LoVo (cell line): ENCODE results near the gene VAC14.

ENCODE experiments used
- DNase-seq: peaks from one replicate; pipeline ENCODE4 v3.0.0-alpha.2; 2016; ENCODE audit warnings: low spot score

Gene VAC14

DNA sequence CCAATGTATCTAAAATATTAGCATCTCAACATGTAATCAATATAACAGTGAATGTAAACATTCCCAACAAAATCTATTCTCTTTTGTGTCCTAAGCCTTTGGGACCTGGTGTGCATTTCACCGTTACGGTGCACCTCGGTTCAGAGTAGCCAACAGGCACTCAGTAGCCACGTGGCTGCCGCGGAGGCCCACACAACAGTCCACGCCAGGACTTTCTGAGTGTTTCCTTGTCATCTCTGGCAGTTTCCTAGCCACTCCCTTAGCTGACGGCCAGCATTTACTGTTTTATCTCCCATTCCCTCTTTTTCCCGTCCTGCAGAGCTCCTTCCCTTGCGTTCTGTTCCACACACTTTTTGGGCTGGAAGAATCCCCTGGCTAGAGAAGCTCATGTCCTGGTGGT is 36.3 kb downstream of the VAC14 start:
- no peak for DNase-seq

DNA sequence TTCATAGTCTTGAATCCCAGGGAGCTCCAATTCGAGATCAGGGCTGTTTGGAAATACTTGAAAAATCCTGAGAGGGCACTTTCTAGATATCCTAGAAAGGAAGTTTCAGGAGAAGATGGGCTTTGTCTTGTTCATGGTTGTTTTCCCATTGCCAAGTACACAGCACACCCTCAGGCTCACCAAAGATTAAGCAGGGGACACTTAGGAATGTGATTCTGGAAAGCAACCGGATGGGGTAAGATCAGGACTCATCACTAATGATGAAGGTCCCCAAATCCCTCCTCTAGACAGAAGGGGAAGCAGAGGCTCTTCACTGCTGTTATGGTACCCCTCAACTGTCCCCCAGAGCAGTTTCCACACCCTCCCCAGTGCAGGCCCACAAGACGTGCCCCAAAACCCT is 40.7 kb downstream of the VAC14 start:
- DNase-seq: no peak

DNA sequence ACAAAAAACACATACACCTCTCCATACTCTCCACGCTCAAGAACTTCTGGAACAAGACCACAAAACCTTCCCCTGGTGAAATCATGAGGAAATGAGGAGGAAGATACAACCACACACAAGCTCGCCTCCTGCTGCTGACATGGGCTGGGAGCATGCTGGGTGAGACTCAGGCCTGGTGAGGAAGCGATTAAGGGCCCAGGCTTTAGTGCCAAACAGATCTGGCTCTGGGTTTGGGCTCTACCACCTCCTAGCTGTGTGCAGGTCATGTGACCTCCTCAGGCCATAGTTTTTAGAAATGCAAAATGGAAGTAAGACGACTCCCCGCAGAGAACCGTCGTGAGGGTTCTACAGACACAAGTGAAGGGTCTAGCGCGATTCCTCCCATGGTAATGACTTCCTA is 41.3 kb downstream of the VAC14 start:
- DNase-seq: no peak

DNA sequence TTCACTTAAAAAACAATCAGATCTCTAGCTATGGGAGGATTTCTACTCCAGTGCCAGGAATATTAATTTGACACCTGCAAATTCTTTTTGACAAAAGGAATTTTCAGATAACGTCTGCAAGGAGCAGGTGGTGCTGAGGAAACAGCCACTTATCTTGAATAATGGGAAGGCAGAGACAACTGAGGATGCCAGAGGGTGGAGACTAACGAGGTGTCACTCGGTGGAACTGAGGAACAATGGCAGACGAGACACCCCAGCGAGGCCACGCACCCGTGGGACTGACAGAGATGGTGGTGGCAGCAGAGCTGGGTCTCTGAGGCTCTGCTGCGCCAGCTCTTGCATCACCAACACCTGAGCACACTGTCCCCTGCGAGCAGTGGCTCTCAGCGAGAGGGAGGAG is 42.2 kb downstream of the VAC14 start:
- no peak for DNase-seq

DNA sequence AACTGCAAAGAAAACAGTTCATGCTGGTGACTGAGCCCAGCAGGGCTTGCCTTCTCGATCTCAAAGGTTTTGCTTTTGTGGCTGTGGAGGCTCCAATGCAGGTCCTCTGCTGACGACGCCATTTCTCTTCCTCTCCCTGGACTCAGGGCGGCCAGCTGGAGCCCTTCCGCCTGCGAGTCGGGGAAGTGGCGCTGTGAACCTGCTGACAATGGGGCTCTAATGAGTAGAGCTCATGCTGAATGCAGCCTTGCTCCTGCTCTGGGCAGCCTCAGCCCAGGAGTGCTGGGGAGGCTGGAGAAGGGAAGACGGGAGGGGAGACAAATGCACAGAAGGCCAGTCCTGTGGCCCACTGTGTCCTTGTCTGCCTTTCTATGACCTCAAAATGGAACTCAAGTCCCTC is 43.8 kb downstream of the VAC14 start:
- DNase-seq: no peak

DNA sequence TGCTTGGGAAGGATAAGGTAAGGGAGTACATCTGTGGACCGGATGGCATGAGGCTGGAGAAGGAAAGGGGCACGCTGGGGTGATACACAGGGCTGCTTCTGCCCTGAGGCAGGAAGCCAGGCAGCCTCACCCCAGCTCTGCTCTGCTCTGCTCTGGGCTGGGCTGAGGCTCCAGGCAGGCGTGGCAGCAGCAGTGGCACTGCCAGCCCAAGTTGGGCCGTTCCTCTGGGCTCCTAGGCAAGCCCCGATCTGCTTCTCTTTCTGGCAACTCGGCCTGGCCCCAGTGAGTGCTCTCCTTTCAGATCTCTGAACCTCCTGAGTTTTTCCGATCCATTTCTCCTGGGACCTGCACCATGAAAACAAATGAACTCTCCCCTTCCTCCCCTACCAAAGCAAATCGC is 44.9 kb downstream of the VAC14 start:
- no peak for DNase-seq

DNA sequence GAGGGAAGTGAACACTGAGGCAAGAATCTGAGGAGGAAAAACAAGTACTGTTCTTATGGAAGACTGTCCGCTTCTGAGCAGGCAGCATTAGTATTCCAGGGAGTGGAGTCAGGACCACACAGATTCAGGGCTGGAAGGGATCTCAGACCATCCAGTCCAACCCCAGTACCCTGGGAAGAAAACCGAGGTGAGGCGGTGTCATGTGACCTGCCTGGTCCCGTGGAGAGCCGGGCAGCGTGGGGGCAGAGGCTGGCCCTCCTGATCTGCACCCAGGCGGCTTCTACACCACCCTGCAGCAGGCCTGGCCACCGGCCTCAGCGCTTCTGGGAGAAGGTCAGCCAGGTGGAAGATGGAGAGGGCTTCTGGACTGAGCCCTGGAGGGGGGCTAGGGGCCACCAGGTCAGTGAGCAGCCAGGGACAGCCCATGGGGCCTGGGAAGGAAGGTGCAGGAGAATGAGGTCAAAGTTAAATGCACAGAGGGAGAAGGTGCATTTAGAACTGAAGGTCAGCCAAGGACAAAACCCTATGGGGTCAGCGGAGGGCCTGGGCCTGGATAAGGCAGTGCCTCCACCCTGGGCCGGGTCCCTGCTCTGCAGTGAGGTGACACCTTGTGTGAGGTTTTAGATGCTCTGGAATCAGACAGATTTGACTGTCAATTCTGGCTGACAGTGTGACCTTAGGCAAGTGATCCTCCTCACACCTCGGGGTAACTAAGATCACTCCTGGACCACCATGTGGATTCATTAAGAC is 45.9 kb downstream of the VAC14 start:
- DNase-seq: no peak

DNA sequence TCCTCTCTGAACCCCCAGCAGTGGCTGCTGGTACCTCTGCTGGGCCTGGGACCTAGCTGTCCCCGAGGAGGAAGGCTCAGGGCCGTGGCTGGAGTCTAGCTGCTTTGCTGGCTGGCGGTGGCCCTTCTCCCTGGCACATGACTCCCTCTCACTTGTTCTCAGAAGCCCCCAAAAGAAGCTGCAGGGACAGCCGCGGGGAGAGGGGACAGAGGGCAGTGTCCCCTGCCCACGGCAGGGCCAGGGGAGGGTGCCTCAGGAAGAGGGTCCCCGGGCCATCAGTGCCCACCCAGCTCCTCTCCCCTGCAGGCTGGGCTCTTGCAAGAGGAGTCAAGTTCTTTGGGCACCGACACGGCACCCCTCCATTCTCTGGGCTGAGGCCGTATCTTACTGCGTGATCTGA is 46.6 kb downstream of the VAC14 start:
- DNase-seq: no peak

DNA sequence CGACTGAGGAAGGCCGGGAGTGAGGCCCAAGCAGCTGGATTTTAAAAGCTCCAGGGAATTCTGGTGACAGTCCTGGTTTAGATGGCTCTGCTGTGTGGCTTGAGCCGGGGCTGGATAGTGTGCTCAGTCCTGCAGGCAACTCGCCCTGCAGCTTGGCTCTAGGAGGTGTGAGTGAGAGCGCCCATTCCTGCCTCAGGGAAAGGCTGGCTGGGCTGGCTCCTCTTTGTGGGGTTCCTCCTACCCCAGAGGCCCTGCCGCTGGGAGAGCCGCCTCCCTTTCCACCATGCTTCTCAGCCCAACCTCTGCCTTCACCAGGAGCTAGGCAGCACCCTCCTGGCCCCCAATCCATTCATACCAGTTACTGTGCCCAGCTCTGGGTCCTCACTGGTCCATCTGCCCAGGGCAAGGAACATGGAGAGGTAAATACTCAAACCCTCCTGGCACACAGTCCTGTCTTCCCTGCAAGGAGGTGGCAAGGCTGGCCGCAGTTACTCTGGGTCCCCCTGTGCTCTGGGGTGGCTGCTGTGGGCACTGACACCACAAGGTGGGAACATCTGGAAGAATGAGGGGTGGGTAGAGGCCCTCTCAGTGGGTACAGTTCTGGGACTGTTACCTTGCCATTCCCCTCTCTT is 47.1 kb downstream of the VAC14 start:
- DNase-seq: no peak

DNA sequence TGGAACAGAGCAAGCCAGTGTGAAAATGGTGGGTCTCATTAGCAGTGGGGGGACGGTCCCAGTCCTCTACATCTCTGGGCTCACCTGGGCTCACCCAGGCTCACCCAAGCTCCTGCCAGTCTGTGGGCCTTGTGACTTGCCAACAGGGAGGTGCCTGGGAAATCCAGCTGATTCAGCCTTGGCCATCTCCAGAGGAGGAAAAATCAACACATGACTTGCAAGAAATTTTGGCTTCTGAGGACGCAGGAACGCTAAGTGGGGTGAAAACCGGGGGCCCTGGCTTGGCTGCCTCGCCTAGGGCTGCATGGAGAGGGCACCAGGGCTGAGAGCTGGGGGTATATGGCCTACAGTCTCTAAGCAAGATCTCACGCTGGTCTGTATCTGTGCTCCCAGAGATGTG is 47.7 kb downstream of the VAC14 start:
- DNase-seq: no peak

DNA sequence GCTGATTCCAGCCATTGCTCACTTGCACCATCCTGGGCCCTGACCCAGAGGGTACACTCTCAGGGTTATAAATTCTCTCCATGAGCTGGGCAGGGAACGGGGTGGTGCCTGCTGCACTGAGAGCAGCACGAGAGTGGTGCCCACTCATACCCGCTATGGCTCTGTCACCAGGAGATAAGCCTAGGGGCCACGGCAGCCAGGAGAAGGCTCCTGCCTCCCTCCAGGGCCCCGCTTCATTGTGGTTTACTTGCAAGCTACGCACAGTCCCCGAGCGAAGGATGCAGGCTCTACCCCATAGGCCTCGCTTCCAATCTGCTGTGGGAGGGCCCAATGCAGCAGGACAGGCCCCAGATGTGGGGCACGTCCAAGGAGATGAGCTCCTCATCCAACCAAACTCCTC is 48.5 kb downstream of the VAC14 start:
- DNase-seq: no peak

DNA sequence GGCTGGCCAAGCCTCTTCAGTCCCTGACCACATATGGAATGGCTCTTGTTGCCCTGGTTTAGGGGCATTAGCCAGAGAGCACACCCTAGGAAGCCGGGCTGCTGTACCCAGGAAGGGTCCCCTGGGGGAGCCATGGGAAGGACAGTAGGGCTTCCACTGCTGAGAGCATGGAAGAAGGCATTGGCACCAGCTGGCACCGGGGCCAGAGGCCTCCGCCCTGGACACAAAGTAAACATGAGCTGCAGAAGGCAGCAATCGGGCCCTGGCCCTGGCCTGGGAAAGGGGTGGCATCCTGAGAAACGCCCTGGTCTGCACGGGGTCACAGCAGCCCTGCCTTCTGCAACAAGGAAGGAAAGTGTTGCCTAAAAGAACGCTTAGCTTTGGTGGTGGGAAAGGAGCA is 49.4 kb downstream of the VAC14 start:
- DNase-seq: no peak

DNA sequence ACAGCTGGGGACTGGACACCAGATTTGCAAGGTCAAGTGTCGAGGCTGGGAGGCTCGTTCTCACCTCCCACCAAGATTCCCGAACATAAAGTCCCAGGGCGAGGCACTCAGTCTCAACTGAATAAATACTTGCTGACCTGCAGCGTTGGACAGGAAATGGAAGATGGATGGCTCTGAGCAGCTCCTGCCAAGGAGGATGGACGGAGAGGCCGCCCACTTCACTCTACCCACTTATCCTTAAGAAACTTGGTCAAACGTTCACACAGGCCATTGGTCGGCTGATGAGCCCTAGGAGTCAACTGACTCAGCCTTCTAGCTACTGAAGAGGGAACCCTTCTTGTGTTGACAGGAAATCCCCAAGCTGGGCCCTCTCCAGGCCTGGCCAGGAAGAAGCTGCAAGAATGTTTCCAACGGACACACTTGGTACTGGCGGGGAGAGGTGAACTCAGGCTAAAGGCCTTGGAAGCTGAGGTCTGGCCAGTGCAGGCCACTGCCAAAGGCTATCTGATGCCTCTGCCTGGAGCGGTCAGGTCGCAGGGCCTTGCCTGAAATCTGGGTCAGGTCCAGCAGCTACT is 50.0 kb downstream of the VAC14 start:
- DNase-seq: no peak

DNA sequence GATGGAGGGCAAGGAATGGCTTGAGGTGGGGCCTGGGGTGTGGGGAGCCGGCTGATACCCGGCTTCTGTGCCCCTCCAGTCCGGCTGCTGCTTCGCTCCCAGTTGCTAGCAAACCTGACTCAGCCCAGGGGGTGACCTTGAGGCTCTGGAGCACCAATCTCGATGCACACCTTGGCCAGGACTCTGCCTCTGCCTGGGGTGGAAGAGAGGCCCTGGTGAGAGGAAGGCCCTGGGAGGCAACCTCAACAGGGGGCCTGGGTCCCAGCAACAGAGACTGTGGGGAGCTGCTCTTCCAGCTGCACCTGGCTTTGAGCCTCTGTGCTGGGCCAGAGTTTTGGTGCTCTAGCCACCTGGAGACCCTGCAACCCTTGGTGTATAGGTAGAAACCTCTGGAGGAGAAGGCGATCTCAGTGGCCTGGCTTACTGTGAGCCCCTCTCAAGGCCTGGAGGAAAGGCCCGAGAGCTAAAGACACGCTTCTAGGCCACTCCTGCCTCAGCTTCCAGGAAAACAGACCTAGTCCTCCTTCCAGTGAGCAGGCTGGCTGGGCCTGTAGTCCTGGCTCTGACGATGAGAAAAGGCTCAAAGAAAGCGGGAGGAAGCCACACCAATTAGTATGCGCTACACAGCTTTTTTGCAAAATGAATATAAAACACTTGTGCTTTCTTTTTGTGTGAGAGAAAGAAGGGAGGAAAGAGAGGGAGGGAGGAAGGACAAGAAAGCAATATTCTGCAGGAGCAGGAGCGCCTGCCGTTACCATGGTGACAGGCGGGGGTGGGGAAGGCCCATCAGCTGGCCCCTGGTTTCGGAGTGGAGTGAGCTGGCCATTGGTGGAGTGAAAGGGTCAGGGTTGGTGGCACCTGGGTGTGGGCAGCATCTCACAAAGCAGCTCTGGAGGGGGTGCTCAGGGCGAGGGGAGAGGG is 51.0 kb downstream of the VAC14 start:
- no peak for DNase-seq

DNA sequence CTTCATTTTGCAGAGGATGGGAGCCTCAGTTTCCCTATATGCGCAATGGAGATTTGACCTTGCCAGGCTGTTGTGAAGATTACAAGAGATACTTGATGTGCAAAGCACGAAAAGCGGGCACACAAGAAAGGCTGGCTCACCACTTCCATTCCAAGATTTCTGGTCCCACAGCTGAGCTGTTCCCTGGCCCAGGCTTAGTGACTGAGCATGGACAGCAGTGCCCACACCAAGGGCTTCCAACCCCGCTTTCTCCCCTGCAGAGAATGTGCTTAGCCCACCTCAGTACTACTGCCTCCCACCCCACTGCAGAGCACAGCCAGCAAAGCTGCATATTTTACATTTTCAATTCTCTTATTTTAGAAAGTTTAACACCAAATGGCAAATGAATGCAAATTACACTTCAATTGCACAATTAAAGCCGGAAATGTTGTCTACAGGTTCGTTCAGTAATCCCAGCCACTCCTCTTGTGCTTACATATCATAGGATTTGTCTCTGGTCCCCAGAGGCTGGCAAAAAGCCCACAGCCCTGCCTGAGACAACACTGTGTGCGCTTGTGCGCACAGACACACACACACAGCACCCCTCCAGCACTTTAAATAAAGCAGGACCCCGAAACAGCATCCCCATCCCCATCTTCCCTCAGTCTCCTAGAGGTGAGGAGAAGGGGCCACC is 51.8 kb downstream of the VAC14 start:
- DNase-seq: no peak

DNA sequence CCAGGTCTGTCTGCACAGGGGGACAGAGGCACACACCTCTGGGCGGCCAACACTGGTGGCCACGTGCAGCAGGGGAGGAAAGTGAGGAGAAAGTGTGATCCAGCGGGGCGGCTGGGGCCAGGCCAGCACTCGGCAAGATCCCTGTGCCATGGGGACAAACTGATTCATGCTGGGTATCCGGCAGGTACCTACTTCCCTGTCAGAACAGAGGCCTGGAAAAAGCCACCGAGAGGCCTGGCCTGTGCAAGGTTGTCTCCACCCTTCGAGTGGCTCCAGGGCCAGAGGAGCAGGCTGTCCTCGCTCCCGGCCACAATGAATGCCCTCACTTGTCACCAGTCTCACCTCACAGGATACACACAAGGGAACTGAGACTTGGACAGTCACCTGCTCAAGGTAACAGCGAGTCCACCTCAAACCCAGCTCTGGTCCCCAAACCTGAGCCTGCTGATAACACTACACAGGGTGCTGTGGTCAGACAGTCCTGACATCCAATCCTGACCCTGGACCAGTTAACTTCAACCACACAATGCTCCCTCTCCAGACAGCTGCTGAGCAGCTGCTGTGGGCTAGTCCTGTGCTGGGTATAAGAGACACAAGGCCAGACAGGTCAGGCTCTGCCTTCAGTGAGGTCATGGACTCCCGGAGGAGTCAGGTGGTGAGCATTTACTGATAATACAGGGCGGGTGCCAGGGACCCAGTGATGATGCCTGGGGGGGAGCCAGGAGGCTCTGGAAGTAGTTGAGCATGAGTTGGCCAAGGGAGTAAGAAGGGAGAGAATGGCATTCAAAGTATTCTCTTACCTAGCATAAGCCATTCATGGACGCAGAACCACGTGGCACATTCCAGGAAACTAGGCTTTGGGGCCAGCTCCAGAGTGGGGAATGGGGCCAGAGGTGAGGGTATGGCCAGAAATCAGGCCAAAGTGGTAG is 53.0 kb downstream of the VAC14 start:
- peak; percentile 36 for DNase-seq

DNA sequence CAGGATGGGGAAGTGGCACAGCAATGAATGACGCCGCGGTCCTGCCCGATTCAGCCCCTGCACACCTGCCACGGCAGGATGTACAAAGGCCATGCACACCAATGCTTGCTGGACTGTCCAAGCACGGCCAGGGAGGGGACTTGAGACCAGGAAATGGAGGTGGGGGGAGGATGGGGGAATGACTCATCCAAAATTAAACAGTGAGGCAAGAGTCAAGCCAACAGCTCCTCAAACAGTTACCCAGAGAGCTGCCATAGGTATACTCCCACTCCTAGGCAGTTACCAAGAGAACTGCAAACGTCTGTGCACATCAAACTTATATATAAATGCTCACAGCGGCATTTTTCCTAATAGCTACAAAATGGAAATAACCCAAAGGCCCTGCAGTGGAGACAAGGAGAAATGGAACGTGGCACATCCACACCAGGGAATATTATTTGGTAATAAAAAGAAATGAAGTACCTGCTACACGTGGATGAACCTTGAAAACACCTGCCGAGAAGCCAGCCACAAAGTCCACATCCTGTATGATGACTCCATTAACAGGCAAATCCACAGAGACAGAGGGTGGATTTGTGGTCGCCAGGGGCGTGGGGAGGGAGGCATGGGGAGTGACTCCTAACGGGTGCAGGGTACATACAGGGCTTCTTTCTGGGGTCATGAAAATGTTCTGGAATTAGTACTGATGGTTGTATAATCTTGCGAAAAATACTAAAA is 54.1 kb downstream of the VAC14 start:
- peak; percentile 82 for DNase-seq

DNA sequence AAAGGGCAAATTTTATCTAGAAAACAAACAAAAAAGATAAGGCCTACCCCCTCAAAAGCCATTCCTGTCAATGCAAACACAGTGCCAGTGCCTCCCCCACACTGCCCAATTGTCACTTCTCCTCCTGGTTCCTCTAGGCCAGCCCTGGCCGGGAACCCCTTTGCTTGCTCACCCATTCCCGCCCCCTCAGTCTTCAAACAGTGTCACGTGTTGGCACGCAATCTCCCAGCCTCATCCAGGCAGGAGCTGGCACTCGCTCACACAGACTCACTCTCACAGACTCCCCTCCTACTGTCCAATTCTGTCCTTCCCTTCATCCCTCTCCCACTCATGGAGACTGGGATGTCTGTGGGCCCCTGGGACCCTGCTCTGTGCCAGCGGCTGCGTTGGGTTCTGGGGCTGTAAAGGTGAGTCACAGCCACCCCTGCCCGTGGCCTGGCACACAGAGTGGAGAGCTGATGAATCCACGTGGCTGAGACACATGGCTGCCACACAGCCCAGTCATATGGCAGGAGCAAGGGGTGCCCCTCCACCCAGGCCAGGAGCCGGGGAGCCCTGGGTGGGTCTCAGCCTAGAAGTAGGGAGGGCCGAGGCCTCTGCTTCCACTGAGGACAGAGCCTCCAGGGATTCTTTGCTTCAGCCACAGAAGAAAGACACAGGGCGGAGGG is 54.8 kb downstream of the VAC14 start:
- peak; percentile 41 for DNase-seq

DNA sequence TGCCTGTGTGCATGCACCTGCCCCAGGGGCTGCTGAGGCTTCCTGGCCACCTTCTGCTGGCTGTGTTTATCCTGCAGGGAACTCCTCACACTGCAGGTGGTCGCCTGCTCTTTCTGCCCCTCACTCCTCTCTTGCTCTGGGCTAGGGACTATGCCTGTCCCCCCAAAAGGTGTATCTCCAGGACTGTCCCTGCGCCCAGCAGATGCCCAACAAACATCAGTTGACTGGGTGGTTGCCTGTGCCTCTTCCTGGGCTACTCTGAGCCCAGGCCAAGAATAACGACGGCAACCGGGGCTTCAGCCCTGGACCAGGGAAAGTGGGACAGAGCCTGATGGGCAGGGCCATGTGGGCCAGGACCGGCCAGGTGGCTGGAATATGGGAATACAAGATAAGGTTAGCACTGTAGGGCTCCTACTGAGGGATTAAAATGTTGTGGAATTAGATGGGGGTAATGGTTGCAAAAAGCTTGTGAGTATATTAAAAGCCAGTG is 55.4 kb downstream of the VAC14 start:
- no peak for DNase-seq

DNA sequence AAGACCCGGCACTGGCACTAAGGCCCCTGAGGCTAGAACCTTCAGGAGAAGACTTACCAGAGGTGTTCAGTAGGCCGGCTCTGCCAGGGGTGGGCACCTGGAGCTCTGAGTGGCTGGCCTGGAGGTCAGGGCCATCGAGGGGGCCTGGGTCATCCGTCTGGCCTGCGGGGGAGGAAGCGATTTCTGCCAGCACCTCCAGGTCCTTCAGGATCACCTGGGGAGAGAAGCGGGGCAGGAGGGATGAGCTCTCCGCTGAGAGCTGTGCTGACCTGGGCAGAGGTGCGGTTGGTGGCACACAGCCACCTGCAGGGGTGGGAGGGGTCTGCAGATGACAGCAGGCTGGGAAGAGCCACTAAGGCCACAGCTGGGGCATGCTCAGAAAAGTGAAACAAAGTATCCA is 56.6 kb downstream of the VAC14 start:
- no peak for DNase-seq
